ENCODE data around the gene ADAMTSL3.

Gene ADAMTSL3

DNA sequence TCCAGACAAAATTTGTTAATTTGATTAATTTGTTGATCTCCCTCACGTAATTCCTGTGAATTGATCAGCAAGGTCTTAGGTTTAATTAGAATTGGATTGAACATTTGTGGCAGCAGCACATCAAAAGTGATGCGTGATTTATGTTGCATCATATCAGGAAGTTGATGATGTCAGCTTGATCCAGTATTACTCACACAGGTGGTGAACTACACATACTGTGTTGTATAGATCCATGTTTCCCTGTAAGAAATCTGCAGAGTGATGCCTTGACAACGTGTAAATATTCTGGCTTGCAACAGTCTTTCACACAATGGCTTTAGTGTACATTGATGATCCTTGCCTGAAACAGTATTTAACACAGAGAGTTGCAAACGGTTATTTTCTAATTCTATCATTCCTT lies 200.4 kb downstream of the ADAMTSL3 start:
- TF ChIP-seq, protein P1, sequence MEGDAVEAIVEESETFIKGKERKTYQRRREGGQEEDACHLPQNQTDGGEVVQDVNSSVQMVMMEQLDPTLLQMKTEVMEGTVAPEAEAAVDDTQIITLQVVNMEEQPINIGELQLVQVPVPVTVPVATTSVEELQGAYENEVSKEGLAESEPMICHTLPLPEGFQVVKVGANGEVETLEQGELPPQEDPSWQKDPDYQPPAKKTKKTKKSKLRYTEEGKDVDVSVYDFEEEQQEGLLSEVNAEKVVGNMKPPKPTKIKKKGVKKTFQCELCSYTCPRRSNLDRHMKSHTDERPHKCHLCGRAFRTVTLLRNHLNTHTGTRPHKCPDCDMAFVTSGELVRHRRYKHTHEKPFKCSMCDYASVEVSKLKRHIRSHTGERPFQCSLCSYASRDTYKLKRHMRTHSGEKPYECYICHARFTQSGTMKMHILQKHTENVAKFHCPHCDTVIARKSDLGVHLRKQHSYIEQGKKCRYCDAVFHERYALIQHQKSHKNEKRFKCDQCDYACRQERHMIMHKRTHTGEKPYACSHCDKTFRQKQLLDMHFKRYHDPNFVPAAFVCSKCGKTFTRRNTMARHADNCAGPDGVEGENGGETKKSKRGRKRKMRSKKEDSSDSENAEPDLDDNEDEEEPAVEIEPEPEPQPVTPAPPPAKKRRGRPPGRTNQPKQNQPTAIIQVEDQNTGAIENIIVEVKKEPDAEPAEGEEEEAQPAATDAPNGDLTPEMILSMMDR (IDR thresholded peaks at IDR 0.05; ENCODE audit: low read depth, low read length): no peak
- no peak for TF ChIP-seq EZH2phosphoT487 (IDR thresholded peaks at IDR 0.05; ENCODE audit: low read depth)
- H3K4me2 ChIP-seq (ENCODE audit: low read length): no peak overlapping the region
- no peak overlapping the region for H3K4me3 ChIP-seq (ENCODE audit: low read length)
- H3K27me3 ChIP-seq (ENCODE audit: low read depth, low read length): peaks cover 9% of the 10 kb centered on the region; the same call in 1 of the 2 replicates
- H3K9me3 ChIP-seq (ENCODE audit: insufficient read depth, low read length): 0 out of 2 replicates have a peak, but pooled peaks cover 5% of the 10 kb centered on the region
- H4K20me1 ChIP-seq (ENCODE audit: insufficient read depth, low read length): no peaks in the 10 kb centered on the region
- H3K4me1 ChIP-seq (ENCODE audit: low read length): no peaks in the 10 kb centered on the region
- H3K27ac ChIP-seq (ENCODE audit: low read length): no peak overlapping the region
- H3K79me2 ChIP-seq (ENCODE audit: low read length): no peaks in the 10 kb centered on the region
- no peak overlapping the region for H3K9ac ChIP-seq (ENCODE audit: low read length)
- H3K36me3 ChIP-seq (replicated peaks; ENCODE audit: low read depth, low read length): no peaks in the 10 kb centered on the region
- no peak overlapping the region for H2AFZ ChIP-seq (ENCODE audit: low read depth, low read length)

DNA sequence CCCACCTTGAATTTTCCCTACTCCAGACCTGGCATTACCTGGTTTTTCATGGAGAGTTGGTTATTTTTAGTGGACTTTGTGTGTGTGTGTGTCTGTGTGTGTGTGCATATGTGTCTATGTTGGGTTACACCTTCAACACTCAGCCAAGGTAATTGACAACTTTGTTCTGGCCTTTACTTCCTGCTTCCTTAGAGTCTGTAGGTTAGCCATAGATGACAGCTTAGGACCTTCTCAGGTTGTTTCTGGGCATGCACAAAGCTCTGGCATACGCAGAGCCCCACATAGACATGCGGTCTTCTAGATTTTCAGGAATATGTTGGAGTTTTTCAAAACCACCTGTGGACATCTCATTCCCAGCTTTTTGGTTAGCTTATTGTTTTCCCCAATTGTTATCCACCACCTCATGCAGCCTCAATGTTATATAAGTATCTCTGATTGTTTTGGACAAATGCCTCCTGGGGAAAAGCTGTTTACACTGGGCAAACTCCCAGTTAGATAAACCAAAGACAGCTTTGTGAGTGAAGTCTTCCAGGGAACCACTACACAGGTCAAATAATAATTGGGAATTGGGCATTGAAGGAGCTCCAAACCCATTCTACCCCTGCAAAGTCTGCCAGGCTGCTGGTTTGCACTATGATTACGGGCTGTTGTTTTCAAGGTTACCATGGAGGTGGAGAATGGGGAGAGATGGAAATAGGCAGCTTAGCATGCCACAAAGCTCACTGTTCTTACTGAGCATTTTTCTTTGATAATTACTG lies 201.2 kb downstream of the ADAMTSL3 start:
- no peak overlapping the region for H3K4me2 ChIP-seq (ENCODE audit: low read length)
- H3K9ac ChIP-seq (ENCODE audit: low read length): no peak overlapping the region
- TF ChIP-seq, protein P1 (IDR thresholded peaks at IDR 0.05; ENCODE audit: low read depth, low read length): no peak
- no peak for TF ChIP-seq EZH2phosphoT487 (IDR thresholded peaks at IDR 0.05; ENCODE audit: low read depth)
- no peaks in the 10 kb centered on the region for H3K79me2 ChIP-seq (ENCODE audit: low read length)
- H3K27me3 ChIP-seq (ENCODE audit: low read depth, low read length): peaks cover 9% of the 10 kb centered on the region; the same call in 1 of the 2 replicates
- no peaks in the 10 kb centered on the region for H3K4me1 ChIP-seq (ENCODE audit: low read length)
- H3K9me3 ChIP-seq (ENCODE audit: insufficient read depth, low read length): 0 out of 2 replicates have a peak, but pooled peaks cover 5% of the 10 kb centered on the region
- no peaks in the 10 kb centered on the region for H4K20me1 ChIP-seq (ENCODE audit: insufficient read depth, low read length)
- H2AFZ ChIP-seq (ENCODE audit: low read depth, low read length): no peak overlapping the region
- H3K4me3 ChIP-seq (ENCODE audit: low read length): no peak overlapping the region
- no peaks in the 10 kb centered on the region for H3K36me3 ChIP-seq (replicated peaks; ENCODE audit: low read depth, low read length)
- H3K27ac ChIP-seq (ENCODE audit: low read length): no peak overlapping the region

DNA sequence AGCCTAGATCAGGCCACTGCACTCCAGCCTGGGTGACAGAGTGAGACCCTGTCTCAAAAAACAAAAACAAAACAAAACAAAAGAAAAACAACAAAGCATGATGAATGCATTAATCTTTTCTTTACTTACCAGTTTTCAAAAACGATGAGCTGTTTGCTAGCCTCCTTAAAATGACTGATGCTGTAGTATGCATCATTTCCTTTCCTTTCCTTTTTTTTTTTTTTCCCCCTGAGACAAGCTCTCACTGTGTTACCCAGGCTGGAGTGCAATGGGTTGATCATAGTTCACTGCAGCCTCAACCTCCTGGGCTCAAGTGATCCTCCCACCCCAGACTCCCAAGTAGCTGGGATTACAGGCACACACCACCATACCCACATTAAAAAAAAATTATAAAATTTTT lies 202.0 kb downstream of the ADAMTSL3 start:
- Histone ChIP-seq H3K27ac (ENCODE audit: low read length) (no peak overlapping the region), H3K36me3 (replicated peaks; ENCODE audit: low read depth, low read length) (no peaks in the 10 kb centered on the region), H3K9me3 (ENCODE audit: insufficient read depth, low read length) (0 out of 2 replicates have a peak, but pooled peaks cover 5% of the 10 kb centered on the region), H3K4me1 (ENCODE audit: low read length) (no peaks in the 10 kb centered on the region), H3K9ac (ENCODE audit: low read length) (no peak overlapping the region), H3K27me3 (ENCODE audit: low read depth, low read length) (peaks cover 4% of the 10 kb centered on the region; the same call in 1 of the 2 replicates), H3K4me3 (ENCODE audit: low read length) (no peak overlapping the region), H3K4me2 (ENCODE audit: low read length) (no peak overlapping the region), H3K79me2 (ENCODE audit: low read length) (no peaks in the 10 kb centered on the region), H2AFZ (ENCODE audit: low read depth, low read length) (no peak overlapping the region), H4K20me1 (ENCODE audit: insufficient read depth, low read length) (no peaks in the 10 kb centered on the region)
- no peak for TF ChIP-seq EZH2phosphoT487 (IDR thresholded peaks at IDR 0.05; ENCODE audit: low read depth)
- TF ChIP-seq, protein P1 (IDR thresholded peaks at IDR 0.05; ENCODE audit: low read depth, low read length): no peak

DNA sequence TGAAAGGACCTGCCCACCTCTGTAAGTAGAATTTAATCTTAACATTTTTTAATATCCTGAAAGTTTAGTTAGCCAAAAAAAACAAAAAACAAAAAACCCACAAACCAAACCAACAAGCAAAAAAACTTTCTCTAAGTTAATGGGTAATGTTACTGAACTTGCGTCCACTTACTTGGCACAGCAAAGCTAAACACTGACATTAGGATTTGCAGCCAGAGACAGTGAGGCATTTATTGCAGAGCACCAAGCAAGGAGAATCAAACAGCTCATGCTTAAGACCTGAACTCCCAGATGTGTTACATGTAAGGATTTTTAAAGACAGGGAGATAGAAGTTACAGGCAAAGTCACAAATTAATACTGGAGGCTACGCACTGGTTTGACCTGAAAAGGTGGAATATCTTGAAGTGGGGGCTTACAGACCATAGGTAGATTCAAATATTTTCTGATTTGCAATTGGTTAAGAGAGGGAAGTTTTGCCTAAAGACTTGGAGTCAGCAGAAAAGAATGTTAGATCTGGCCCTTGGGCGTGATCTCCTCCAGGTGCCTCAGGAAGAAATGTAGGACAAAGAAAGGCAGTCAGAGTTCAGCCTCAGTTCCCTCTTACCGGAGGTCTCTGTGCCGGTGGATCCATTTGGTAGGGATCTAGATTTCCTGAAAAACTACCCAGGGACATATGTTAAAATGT lies 205.0 kb downstream of the ADAMTSL3 start:
- H3K4me3 ChIP-seq (ENCODE audit: low read length): no peak overlapping the region
- H3K27ac ChIP-seq (ENCODE audit: low read length): no peak overlapping the region
- H3K79me2 ChIP-seq (ENCODE audit: low read length): no peaks in the 10 kb centered on the region
- no peaks in the 10 kb centered on the region for H3K36me3 ChIP-seq (replicated peaks; ENCODE audit: low read depth, low read length)
- H2AFZ ChIP-seq (ENCODE audit: low read depth, low read length): no peak overlapping the region
- no peaks in the 10 kb centered on the region for H4K20me1 ChIP-seq (ENCODE audit: insufficient read depth, low read length)
- no peaks in the 10 kb centered on the region; the same call in 1 of the 2 replicates for H3K27me3 ChIP-seq (ENCODE audit: low read depth, low read length)
- no peak overlapping the region for H3K4me2 ChIP-seq (ENCODE audit: low read length)
- H3K9ac ChIP-seq (ENCODE audit: low read length): no peak overlapping the region
- TF ChIP-seq EZH2phosphoT487 (IDR thresholded peaks at IDR 0.05; ENCODE audit: low read depth): no peak
- TF ChIP-seq, protein P1 (IDR thresholded peaks at IDR 0.05; ENCODE audit: low read depth, low read length): no peak
- no peaks in the 10 kb centered on the region for H3K4me1 ChIP-seq (ENCODE audit: low read length)
- 0 out of 2 replicates have a peak, but pooled peaks cover 5% of the 10 kb centered on the region for H3K9me3 ChIP-seq (ENCODE audit: insufficient read depth, low read length)
